AG20443 (cell line): Measurements from ENCODE around the gene OR4K13.

Experiments used
- DNase-seq: peaks from one replicate; pipeline ENCODE4 v3.0.0; 2012; ENCODE audit warnings: low spot score, mixed read lengths

The OR4K13 gene

GRCh38 chr14:20035938-20036337, at the start of gene OR4K13:
Gene OR4K13 (minus strand): TSS chr14:20036038. CDS start chr14:20034758, 1,280 bp downstream.
- no peak for DNase-seq

GRCh38 chr14:20059745-20060144, 23.9 kb upstream of the OR4K13 start, which contains the start of gene OR4L1:
Gene OR4L1 (plus strand): TSS chr14:20060045. CDS start chr14:20060045, 0 bp downstream.
- no peak for DNase-seq

GRCh38 chr14:20048202-20048601, 12.4 kb upstream of the OR4K13 start:
- DNase-seq: no peak

GRCh38 chr14:20044243-20044642, 8.4 kb upstream of the OR4K13 start:
- no peak for DNase-seq

GRCh38 chr14:20035449-20035848, 389 bp downstream of the OR4K13 start:
- no peak for DNase-seq

- no peak for DNase-seq
Observed at GRCh38 chr14:20031058-20031457, 4.8 kb downstream of the OR4K13 start.

GRCh38 chr14:20019257-20019865, 16.5 kb downstream of the OR4K13 start, which contains the start of gene OR4K14:
Gene OR4K14 (minus strand): TSS chr14:20019307. CDS start chr14:20015193, 4,114 bp downstream.
- DNase-seq: no peak

- DNase-seq: no peak
Observed at GRCh38 chr14:20008156-20008555, 27.7 kb downstream of the OR4K13 start.

GRCh38 chr14:20002319-20002718, 33.5 kb downstream of the OR4K13 start:
- no peak for DNase-seq

- no peak for DNase-seq
Observed at GRCh38 chr14:20001863-20002262, 34.0 kb downstream of the OR4K13 start, which contains the start of gene OR4Q2. Gene OR4Q2 (plus strand): TSS chr14:20002163.

- no peak for DNase-seq
Observed at GRCh38 chr14:19993438-19993837, 42.4 kb downstream of the OR4K13 start.
